ENCODE measurements around the gene COP1. TPM values are rescaled to one million over a fixed set of nuclear protein-coding genes. Genes with fewer than 3 reads are reported as not detected.

Gene COP1
- total RNA-seq, 5 donors from 2014 or later (not counting 1 experiment from before 2014, with no cell fraction given), result 38.7 to 49.0 (median 42.4) TPM

DNA sequence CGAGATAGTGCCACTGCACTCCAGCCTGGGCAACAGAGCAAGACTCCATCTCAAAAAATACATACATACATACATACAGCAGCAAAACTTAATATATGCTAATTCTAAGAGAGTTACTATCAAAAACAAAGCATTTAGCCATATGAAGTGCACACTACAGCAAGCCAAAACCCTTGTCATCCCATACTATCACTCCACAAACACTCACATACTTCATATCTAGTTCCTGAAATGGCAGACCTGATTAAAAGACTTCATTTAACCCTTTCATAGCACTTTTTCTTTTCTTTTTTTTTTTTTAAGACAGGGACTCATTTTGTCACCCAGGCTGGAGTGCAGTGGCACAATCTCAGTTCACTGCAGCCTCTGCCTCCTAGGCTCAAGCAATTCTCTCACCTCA lies 65.6 kb downstream of the COP1 start:
- no peak overlapping the region for H3K27ac ChIP-seq (ENCODE audit: low read length)
- H3K9me3 ChIP-seq, result no peaks in the 10 kb centered on the region
- DNase-seq (no peak), ATAC-seq (replicated peaks in 1 of 4) (no peak)
- Mint-ChIP-seq H3K27ac (no peak overlapping the region), H3K4me1 (peaks cover 47 to 66% (median 61%) of the 10 kb centered on the region in 3 donors), H3K36me3 (peaks cover 66% of the 10 kb centered on the region), H3K4me3 (no peak overlapping the region), H3K9me3 (peaks cover 0 to 4% (median 3%) of the 10 kb centered on the region in 3 donors), H3K27me3 (no peaks in the 10 kb centered on the region)
- CTCF ChIA-PET, result no interaction called here
- no CpG with 5 or more reads among the region's 1 CpG for WGBS (ENCODE audit: insufficient coverage)
- no peaks in the 10 kb centered on the region for H3K4me1 ChIP-seq (ENCODE audit: control insufficient read depth in 1 of 2, extremely low read depth in 1 of 2, insufficient read depth in 2 of 2, low read length in 2 of 2)
- H3K27me3 ChIP-seq (replicated peaks in 1 of 2; ENCODE audit: control insufficient read depth in 2 of 2, extremely low read depth in 1 of 2, insufficient read depth in 2 of 2, low read length in 1 of 2), result no peaks in the 10 kb centered on the region
- H3K4me3 ChIP-seq (ENCODE audit: control insufficient read depth in 1 of 2, extremely low read depth in 1 of 2, low read length in 1 of 2), result no peak overlapping the region
- POLR2A ChIA-PET, result no interaction called here
- peaks cover 1 to 10% of the 10 kb centered on the region in 2 donors for H3K36me3 ChIP-seq (ENCODE audit: control insufficient read depth in 2 of 2, extremely low read depth in 1 of 2, insufficient read depth in 1 of 2, low read length in 1 of 2)

- Histone ChIP-seq H3K36me3 (ENCODE audit: control insufficient read depth in 2 of 2, extremely low read depth in 1 of 2, insufficient read depth in 1 of 2, low read length in 1 of 2) (peaks cover 0 to 14% of the 10 kb centered on the region in 2 donors), H3K4me1 (ENCODE audit: control insufficient read depth in 1 of 2, extremely low read depth in 1 of 2, insufficient read depth in 2 of 2, low read length in 2 of 2) (no peaks in the 10 kb centered on the region), H3K4me3 (ENCODE audit: control insufficient read depth in 1 of 2, extremely low read depth in 1 of 2, low read length in 1 of 2) (no peak overlapping the region), H3K27ac (ENCODE audit: low read length) (no peak overlapping the region), H3K9me3 (no peaks in the 10 kb centered on the region), H3K27me3 (replicated peaks in 1 of 2; ENCODE audit: control insufficient read depth in 2 of 2, extremely low read depth in 1 of 2, insufficient read depth in 2 of 2, low read length in 1 of 2) (no peaks in the 10 kb centered on the region)
- ATAC-seq (replicated peaks in 1 of 4) (no peak), DNase-seq (no peak)
- H3K4me1 Mint-ChIP-seq, result peaks cover 36 to 45% (median 41%) of the 10 kb centered on the region in 3 donors
- H3K9me3 Mint-ChIP-seq, result no peaks in the 10 kb centered on the region
- 93% methylated on average over 2 of the region's 3 CpGs for WGBS (ENCODE audit: insufficient coverage)
- no peak overlapping the region for H3K27ac Mint-ChIP-seq
- H3K4me3 Mint-ChIP-seq, result no peak overlapping the region
- H3K36me3 Mint-ChIP-seq, result peaks cover 53% of the 10 kb centered on the region
- ChIA-PET POLR2A (no interaction called here), CTCF (no interaction called here)
- H3K27me3 Mint-ChIP-seq, result no peaks in the 10 kb centered on the region
Observed at GRCh38 chr1:176136891-176137290, 70.2 kb downstream of the COP1 start.

- Histone ChIP-seq H3K9me3 (no peaks in the 10 kb centered on the region), H3K4me3 (ENCODE audit: control insufficient read depth in 1 of 2, extremely low read depth in 1 of 2, low read length in 1 of 2) (no peak overlapping the region), H3K27me3 (replicated peaks in 1 of 2; ENCODE audit: control insufficient read depth in 2 of 2, extremely low read depth in 1 of 2, insufficient read depth in 2 of 2, low read length in 1 of 2) (no peaks in the 10 kb centered on the region), H3K4me1 (ENCODE audit: control insufficient read depth in 1 of 2, extremely low read depth in 1 of 2, insufficient read depth in 2 of 2, low read length in 2 of 2) (no peaks in the 10 kb centered on the region), H3K27ac (ENCODE audit: low read length) (no peak overlapping the region), H3K36me3 (ENCODE audit: control insufficient read depth in 2 of 2, extremely low read depth in 1 of 2, insufficient read depth in 1 of 2, low read length in 1 of 2) (peaks cover 0 to 14% of the 10 kb centered on the region in 2 donors)
- ATAC-seq (replicated peaks in 1 of 4) (no peak), DNase-seq (no peak)
- Mint-ChIP-seq H3K27ac (no peak overlapping the region), H3K9me3 (no peaks in the 10 kb centered on the region), H3K36me3 (peaks cover 48% of the 10 kb centered on the region), H3K4me3 (no peak overlapping the region), H3K27me3 (no peaks in the 10 kb centered on the region), H3K4me1 (peaks cover 32 to 43% (median 36%) of the 10 kb centered on the region in 3 donors)
- ChIA-PET CTCF (interaction anchor here in 1 of 2 donors (1.0 kb wide), 1 partner anchor 17 kb away, joined by 4 read pairs; no protein-coding TSS in a partner anchor), POLR2A (no interaction called here)
- 100% methylated on average over 1 of the region's 2 CpGs for WGBS (ENCODE audit: insufficient coverage)
Observed at GRCh38 chr1:176134666-176135065, 72.4 kb downstream of the COP1 start.

DNA sequence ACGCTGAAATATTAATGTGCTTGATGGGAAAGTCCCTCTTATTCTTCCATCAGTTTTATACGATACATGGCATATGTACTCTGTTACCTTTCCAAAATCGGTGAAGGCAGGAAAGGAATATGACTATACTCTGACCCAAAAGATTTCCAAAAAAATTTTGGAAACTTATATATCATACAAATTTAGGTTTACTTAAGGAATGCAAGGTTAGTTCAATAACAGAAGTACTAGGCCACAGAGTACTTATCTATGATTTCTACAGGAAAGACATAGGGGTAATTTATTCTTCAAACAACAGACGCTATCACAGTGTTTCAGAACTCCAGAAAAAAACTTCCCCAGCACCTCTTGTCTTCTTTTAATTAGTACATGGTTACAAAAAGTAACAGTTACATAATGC lies 84.8 kb downstream of the COP1 start:
- peaks cover 3% of the 10 kb centered on the region for H3K9me3 ChIP-seq
- Mint-ChIP-seq H3K27ac (no peak overlapping the region), H3K4me3 (no peak overlapping the region), H3K36me3 (peaks cover 50% of the 10 kb centered on the region), H3K9me3 (peaks cover 6 to 36% (median 9%) of the 10 kb centered on the region in 3 donors), H3K27me3 (no peaks in the 10 kb centered on the region), H3K4me1 (peaks cover under 1 to 2% (median under 1%) of the 10 kb centered on the region in 3 donors)
- DNase-seq (no peak), ATAC-seq (replicated peaks in 1 of 4) (no peak)
- H3K27me3 ChIP-seq (replicated peaks in 1 of 2; ENCODE audit: control insufficient read depth in 2 of 2, extremely low read depth in 1 of 2, insufficient read depth in 2 of 2, low read length in 1 of 2), result no peaks in the 10 kb centered on the region
- H3K4me1 ChIP-seq (ENCODE audit: control insufficient read depth in 1 of 2, extremely low read depth in 1 of 2, insufficient read depth in 2 of 2, low read length in 2 of 2), result no peaks in the 10 kb centered on the region
- H3K36me3 ChIP-seq (ENCODE audit: control insufficient read depth in 2 of 2, extremely low read depth in 1 of 2, insufficient read depth in 1 of 2, low read length in 1 of 2), result peaks cover 2 to 6% of the 10 kb centered on the region in 2 donors
- H3K4me3 ChIP-seq (ENCODE audit: control insufficient read depth in 1 of 2, extremely low read depth in 1 of 2, low read length in 1 of 2), result no peak overlapping the region
- CTCF ChIA-PET, result no interaction called here
- POLR2A ChIA-PET, result interaction anchor here in 1 of 2 donors (0.7 kb wide), 1 partner anchor 18 kb away, joined by 3 read pairs; no protein-coding TSS in a partner anchor
- H3K27ac ChIP-seq (ENCODE audit: low read length), result no peak overlapping the region
- no CpG with 5 or more reads among the region's 4 CpGs for WGBS (ENCODE audit: insufficient coverage)

GRCh38 chr1:176119549-176119948 lies 87.5 kb downstream of the COP1 start:
- H3K36me3 Mint-ChIP-seq, result peaks cover 47% of the 10 kb centered on the region
- H3K4me1 Mint-ChIP-seq, result peaks cover 2 to 4% (median 3%) of the 10 kb centered on the region in 3 donors
- H3K27ac ChIP-seq (ENCODE audit: low read length), result no peak overlapping the region
- POLR2A ChIA-PET, result no interaction called here
- WGBS (ENCODE audit: insufficient coverage), result no CpG with 5 or more reads among the region's 1 CpG
- H3K4me3 ChIP-seq (ENCODE audit: control insufficient read depth in 1 of 2, extremely low read depth in 1 of 2, low read length in 1 of 2), result no peak overlapping the region
- no peaks in the 10 kb centered on the region for H3K4me1 ChIP-seq (ENCODE audit: control insufficient read depth in 1 of 2, extremely low read depth in 1 of 2, insufficient read depth in 2 of 2, low read length in 2 of 2)
- peaks cover 0 to 3% of the 10 kb centered on the region in 2 donors for H3K36me3 ChIP-seq (ENCODE audit: control insufficient read depth in 2 of 2, extremely low read depth in 1 of 2, insufficient read depth in 1 of 2, low read length in 1 of 2)
- H3K9me3 Mint-ChIP-seq, result peaks cover 3 to 17% (median 3%) of the 10 kb centered on the region in 3 donors
- DNase-seq (peak in 1 of 35 experiments; percentile 5), ATAC-seq (replicated peaks in 1 of 4) (no peak)
- H3K9me3 ChIP-seq, result no peaks in the 10 kb centered on the region
- no peaks in the 10 kb centered on the region for H3K27me3 Mint-ChIP-seq
- H3K4me3 Mint-ChIP-seq, result no peak overlapping the region
- CTCF ChIA-PET, result no interaction called here
- no peak overlapping the region for H3K27ac Mint-ChIP-seq
- no peaks in the 10 kb centered on the region for H3K27me3 ChIP-seq (replicated peaks in 1 of 2; ENCODE audit: control insufficient read depth in 2 of 2, extremely low read depth in 1 of 2, insufficient read depth in 2 of 2, low read length in 1 of 2)

DNA sequence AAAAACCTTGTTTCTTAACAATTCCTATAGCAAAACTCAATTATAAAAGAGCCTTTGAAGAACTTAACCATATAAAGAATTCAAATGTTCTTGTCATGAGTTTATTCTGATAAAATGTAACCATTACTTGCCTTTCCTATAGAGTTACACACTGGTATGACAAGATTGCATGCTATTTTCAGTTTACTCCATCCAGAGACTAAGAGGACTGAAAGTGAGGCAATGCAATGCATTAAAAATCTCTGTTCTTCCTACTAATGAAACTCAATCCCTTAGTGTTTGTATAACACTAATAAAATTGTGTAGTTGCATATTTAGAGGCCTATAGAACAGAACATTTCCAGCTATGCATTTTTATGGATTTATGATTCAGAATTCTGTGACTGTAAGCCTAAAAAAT lies 88.1 kb downstream of the COP1 start:
- Histone ChIP-seq H3K27ac (ENCODE audit: low read length) (no peak overlapping the region), H3K27me3 (replicated peaks in 1 of 2; ENCODE audit: control insufficient read depth in 2 of 2, extremely low read depth in 1 of 2, insufficient read depth in 2 of 2, low read length in 1 of 2) (no peaks in the 10 kb centered on the region), H3K4me1 (ENCODE audit: control insufficient read depth in 1 of 2, extremely low read depth in 1 of 2, insufficient read depth in 2 of 2, low read length in 2 of 2) (no peaks in the 10 kb centered on the region), H3K36me3 (ENCODE audit: control insufficient read depth in 2 of 2, extremely low read depth in 1 of 2, insufficient read depth in 1 of 2, low read length in 1 of 2) (peaks cover 0 to 4% of the 10 kb centered on the region in 2 donors), H3K9me3 (peaks cover 3% of the 10 kb centered on the region), H3K4me3 (ENCODE audit: control insufficient read depth in 1 of 2, extremely low read depth in 1 of 2, low read length in 1 of 2) (no peak overlapping the region)
- Mint-ChIP-seq H3K36me3 (peaks cover 46% of the 10 kb centered on the region), H3K27ac (no peak overlapping the region), H3K9me3 (peaks cover 0 to 13% (median 2%) of the 10 kb centered on the region in 3 donors), H3K4me1 (peaks cover 4 to 5% (median 4%) of the 10 kb centered on the region in 3 donors), H3K4me3 (no peak overlapping the region), H3K27me3 (no peaks in the 10 kb centered on the region)
- no peak for ATAC-seq (replicated peaks in 1 of 4)
- ChIA-PET CTCF (no interaction called here), POLR2A (no interaction called here)
- no peak for DNase-seq

- Histone ChIP-seq H3K4me1 (ENCODE audit: control insufficient read depth in 1 of 2, extremely low read depth in 1 of 2, insufficient read depth in 2 of 2, low read length in 2 of 2) (no peaks in the 10 kb centered on the region), H3K27me3 (replicated peaks in 1 of 2; ENCODE audit: control insufficient read depth in 2 of 2, extremely low read depth in 1 of 2, insufficient read depth in 2 of 2, low read length in 1 of 2) (no peaks in the 10 kb centered on the region), H3K27ac (ENCODE audit: low read length) (no peak overlapping the region), H3K4me3 (ENCODE audit: control insufficient read depth in 1 of 2, extremely low read depth in 1 of 2, low read length in 1 of 2) (no peak overlapping the region), H3K36me3 (ENCODE audit: control insufficient read depth in 2 of 2, extremely low read depth in 1 of 2, insufficient read depth in 1 of 2, low read length in 1 of 2) (peaks cover 0 to 8% of the 10 kb centered on the region in 2 donors), H3K9me3 (peaks cover 3% of the 10 kb centered on the region)
- ATAC-seq (replicated peaks in 1 of 4) (no peak), DNase-seq (no peak)
- Mint-ChIP-seq H3K27me3 (no peaks in the 10 kb centered on the region), H3K4me1 (peaks cover 4 to 16% (median 8%) of the 10 kb centered on the region in 3 donors), H3K36me3 (peaks cover 64% of the 10 kb centered on the region), H3K27ac (no peak overlapping the region), H3K9me3 (peaks cover 0 to 2% (median 0%) of the 10 kb centered on the region in 3 donors), H3K4me3 (no peak overlapping the region)
- CTCF ChIA-PET, result interaction anchor here in 1 of 2 donors (0.7 kb wide), 1 partner anchor 230 kb away, joined by 4 read pairs; no protein-coding TSS in a partner anchor
- POLR2A ChIA-PET, result no interaction called here
- whole genome bisulfite sequencing (ENCODE audit: insufficient coverage), result no CpG with 5 or more reads among the region's 1 CpG
Observed at GRCh38 chr1:176111835-176112234, 95.3 kb downstream of the COP1 start.
